RWPE2 (cell line): ENCODE measurements around the gene LIPC.

Source experiments
- ATAC-seq: fragments of 200-7000 bp; cut with Tn5 transposase; 3 replicates; pipeline ENCODE4 v1.9.1; 2021; ENCODE audit warnings: low read depth
- DNase-seq: peaks from one replicate; pipeline ENCODE4 v3.0.0-alpha.2; 2020; ENCODE audit warnings: low spot score
- H3K27ac ChIP-seq: fragments of 450-650 bp; 2 replicates; pipeline ENCODE4 v1.5.1; 2017; ENCODE audit warnings: mild to moderate bottlenecking; ENCODE audit not compliant: poor library complexity, severe bottlenecking
- H3K27me3 ChIP-seq: fragments of 250-450 bp; sonication (Bioruptor Pico); 2 replicates; pipeline ENCODE4 v1.5.1; 2021; ENCODE audit warnings: mild to moderate bottlenecking, moderate library complexity; ENCODE audit not compliant: insufficient read depth, poor library complexity, severe bottlenecking
- H3K36me3 ChIP-seq: fragments of 250-450 bp; sonication (Bioruptor Pico); 2 replicates; pipeline ENCODE4 v1.5.1; 2020; ENCODE audit warnings: low read depth, mild to moderate bottlenecking, moderate library complexity
- H3K4me1 ChIP-seq: fragments of 250-450 bp; sonication (Bioruptor Pico); 2 replicates; pipeline ENCODE4 v1.5.1; 2021; ENCODE audit warnings: mild to moderate bottlenecking, moderate library complexity; ENCODE audit not compliant: insufficient read depth, poor library complexity, severe bottlenecking
- H3K4me3 ChIP-seq: fragments of 250-450 bp; sonication (Bioruptor Pico); 2 replicates; pipeline ENCODE4 v1.5.1; 2021; ENCODE audit warnings: mild to moderate bottlenecking, moderate library complexity; ENCODE audit not compliant: severe bottlenecking
- H3K9me3 ChIP-seq: fragments of 250-450 bp; sonication (Bioruptor Pico); 2 replicates; pipeline ENCODE4 v1.5.1; 2021; ENCODE audit warnings: mild to moderate bottlenecking, moderate library complexity; ENCODE audit not compliant: severe bottlenecking
- CTCF ChIP-seq: fragments of 450-650 bp; IDR thresholded peaks from one replicate; pipeline ENCODE4 v1.5.1; 2017; ENCODE audit warnings: mild to moderate bottlenecking, moderate library complexity; ENCODE audit not compliant: poor library complexity, severe bottlenecking

The LIPC gene

GRCh38 chr15:58444056-58444455 lies 12.3 kb downstream of the LIPC start:
- TF ChIP-seq CTCF = no peak
- Histone ChIP-seq H3K9me3 (no peaks in the 10 kb centered on the region), H3K27me3 (no peaks in the 10 kb centered on the region), H3K4me1 (peaks cover 36% of the 10 kb centered on the region), H3K4me3 (no peak overlapping the region), H3K27ac (peak overlapping the region; percentile 86), H3K36me3 (no peaks in the 10 kb centered on the region)
- ATAC-seq (no peak), DNase-seq (no peak)

- TF ChIP-seq CTCF = no peak
- H3K4me3 ChIP-seq = no peak overlapping the region
- ATAC-seq (no peak), DNase-seq (no peak)
- no peaks in the 10 kb centered on the region for H3K27me3 ChIP-seq
- H3K27ac ChIP-seq = no peak overlapping the region
- peaks cover 34% of the 10 kb centered on the region for H3K4me1 ChIP-seq
- H3K9me3 ChIP-seq = no peaks in the 10 kb centered on the region
- H3K36me3 ChIP-seq = no peaks in the 10 kb centered on the region
These were observed 13.0 kb downstream of the LIPC start for GRCh38 chr15:58444658-58445332.

- no peaks in the 10 kb centered on the region for H3K9me3 ChIP-seq
- H3K4me3 ChIP-seq = no peak overlapping the region
- no peaks in the 10 kb centered on the region for H3K27me3 ChIP-seq
- TF ChIP-seq CTCF = no peak
- no peak overlapping the region for H3K27ac ChIP-seq
- no peaks in the 10 kb centered on the region for H3K36me3 ChIP-seq
- DNase-seq = no peak
- peaks cover 23% of the 10 kb centered on the region for H3K4me1 ChIP-seq
- no peak for ATAC-seq
These were observed 14.1 kb downstream of the LIPC start for GRCh38 chr15:58445865-58446264.

GRCh38 chr15:58446521-58446920 lies 14.7 kb downstream of the LIPC start:
- TF ChIP-seq CTCF = no peak
- Histone ChIP-seq H3K36me3 (no peaks in the 10 kb centered on the region), H3K27me3 (no peaks in the 10 kb centered on the region), H3K4me1 (peaks cover 17% of the 10 kb centered on the region), H3K4me3 (no peak overlapping the region), H3K9me3 (no peaks in the 10 kb centered on the region), H3K27ac (no peak overlapping the region)
- DNase-seq (no peak), ATAC-seq (no peak)

- ATAC-seq (no peak), DNase-seq (no peak)
- no peak overlapping the region for H3K4me3 ChIP-seq
- peaks cover 8% of the 10 kb centered on the region for H3K4me1 ChIP-seq
- no peak overlapping the region for H3K27ac ChIP-seq
- TF ChIP-seq CTCF = no peak
- no peaks in the 10 kb centered on the region for H3K27me3 ChIP-seq
- H3K36me3 ChIP-seq = no peaks in the 10 kb centered on the region
- no peaks in the 10 kb centered on the region for H3K9me3 ChIP-seq
These were observed 15.7 kb downstream of the LIPC start for GRCh38 chr15:58447271-58448010.
